ENCODE measurements around the gene ASAP3. TPM values are rescaled to one million over a fixed set of nuclear protein-coding genes. Genes with fewer than 3 reads are reported as not detected.

ASAP3 gene
- total RNA-seq, 1 donor from 2014 or later, result 16.7 TPM

DNA sequence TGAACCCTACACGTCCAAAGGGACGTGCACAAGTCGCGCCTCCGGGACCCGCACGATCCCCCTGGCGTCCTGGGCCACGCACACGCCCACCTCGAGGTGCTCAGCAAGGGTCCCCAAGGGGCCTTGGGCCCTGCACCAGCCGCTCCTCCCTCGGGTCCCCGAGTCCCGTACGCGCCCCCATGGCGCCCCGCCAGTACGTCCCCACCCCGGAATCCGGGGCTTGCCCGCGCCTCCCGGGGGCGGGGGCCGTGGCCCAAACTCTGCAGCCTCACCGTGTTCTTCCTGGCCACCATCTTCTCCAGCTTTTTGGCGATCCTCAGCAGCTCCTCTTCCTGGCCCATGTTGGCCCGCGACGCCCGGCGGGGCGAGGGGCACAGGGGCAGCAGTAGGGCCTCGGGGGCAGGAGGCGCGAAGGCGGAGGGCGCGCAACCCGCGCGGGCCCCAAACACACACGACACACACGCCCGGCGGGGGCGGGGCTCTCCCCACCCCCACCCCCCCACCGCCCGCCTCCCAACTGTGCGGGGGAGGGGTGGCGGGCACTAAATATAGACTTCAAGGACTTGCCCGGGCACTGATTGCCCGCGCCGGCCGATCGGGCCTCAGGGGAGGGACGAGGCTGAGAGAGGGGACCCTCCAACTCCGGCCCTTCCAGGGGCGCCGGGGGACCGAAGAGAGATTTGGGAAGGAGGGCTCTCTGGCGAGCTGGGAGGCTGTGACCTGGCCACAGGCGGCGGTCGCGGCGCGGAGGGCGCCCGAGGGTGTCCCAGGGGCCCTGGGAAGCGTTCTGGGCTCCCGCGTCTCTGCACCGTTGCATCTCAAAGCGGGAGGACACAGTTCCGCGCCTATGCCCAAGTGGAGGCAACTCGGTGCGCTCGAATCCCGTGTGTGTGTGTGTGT, 59.4 kb downstream of the ASAP3 start, which contains the start of gene TCEA3:
Gene TCEA3, minus strand, starts transcription at position 456 of the 900 bp plus-strand sequence. Its CDS starts 115 bp downstream, at position 341.
- DNase-seq (ENCODE audit: low spot score), result peak; percentile 84
- peak; percentile 65 for ATAC-seq

- DNase-seq (ENCODE audit: low spot score) (peak; percentile 96), ATAC-seq (peak; percentile 76)
These were observed 60.3 kb downstream of the ASAP3 start for GRCh38 chr1:23423415-23424292.

GRCh38 chr1:23422941-23423340, 61.0 kb downstream of the ASAP3 start:
- no peak for DNase-seq (ENCODE audit: low spot score)
- peak; percentile 1 for ATAC-seq

DNA sequence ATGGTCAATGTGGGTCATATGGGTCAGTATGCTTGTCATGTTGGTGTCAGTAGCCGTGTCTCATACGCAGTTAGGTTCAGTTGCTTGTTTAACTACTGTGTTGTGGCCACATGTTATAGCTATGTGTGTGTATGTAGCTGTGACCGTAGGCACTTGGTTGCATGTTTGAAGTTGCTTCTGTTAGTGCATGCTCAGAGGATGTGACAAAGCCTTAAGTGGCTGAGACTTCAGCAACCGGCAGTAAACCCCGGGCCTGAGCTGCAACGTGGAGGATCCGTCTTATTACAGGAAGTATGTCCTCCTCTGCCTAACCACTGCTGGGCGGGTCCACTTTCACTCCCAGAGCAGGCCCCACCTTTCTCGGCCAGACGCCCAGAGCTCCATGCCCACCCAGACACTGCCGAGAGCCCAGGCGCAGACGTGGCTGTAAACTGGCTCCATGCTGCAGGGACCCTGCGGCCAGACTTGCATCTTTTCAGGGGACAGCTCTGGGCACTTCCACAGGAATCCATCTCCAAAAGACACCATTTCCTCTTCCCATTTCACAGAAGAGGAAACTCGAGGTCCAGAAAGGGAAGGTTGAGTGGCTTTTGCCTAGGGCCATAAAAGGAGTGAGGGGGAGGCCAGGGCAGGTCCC, 61.6 kb downstream of the ASAP3 start:
- peak; percentile 85 for DNase-seq (ENCODE audit: low spot score)
- peak; percentile 42 for ATAC-seq

DNA sequence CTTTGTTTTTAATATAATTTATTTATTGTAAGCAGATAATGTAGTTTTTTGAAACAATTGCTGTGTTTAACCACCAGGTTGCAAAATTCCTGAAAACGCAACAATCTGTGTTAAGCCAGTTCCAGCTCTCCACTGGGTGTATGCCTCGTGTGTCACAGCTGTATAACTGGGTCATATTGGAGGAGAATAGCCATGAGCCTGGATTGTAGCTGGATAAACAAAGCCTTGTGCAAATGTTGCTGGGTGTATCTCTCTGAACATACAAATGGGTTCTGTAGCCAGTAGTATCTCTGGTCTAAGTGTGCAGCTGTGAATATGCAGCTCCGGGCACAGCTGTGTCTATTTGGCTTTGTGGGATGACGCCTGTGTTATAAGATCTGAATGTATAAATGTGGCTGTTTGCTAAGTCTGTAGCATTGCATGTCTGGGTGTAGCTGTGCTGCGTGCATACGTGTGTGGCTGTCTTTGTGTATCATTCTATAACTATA, 62.2 kb downstream of the ASAP3 start:
- DNase-seq (ENCODE audit: low spot score), result peak; percentile 68

GRCh38 chr1:23421343-23421742, 62.6 kb downstream of the ASAP3 start:
- no peak for ATAC-seq
- DNase-seq (ENCODE audit: low spot score), result no peak

More for the DNA sequence above, 62.2 kb downstream of the ASAP3 start:
- peak; percentile 33 for ATAC-seq

DNA sequence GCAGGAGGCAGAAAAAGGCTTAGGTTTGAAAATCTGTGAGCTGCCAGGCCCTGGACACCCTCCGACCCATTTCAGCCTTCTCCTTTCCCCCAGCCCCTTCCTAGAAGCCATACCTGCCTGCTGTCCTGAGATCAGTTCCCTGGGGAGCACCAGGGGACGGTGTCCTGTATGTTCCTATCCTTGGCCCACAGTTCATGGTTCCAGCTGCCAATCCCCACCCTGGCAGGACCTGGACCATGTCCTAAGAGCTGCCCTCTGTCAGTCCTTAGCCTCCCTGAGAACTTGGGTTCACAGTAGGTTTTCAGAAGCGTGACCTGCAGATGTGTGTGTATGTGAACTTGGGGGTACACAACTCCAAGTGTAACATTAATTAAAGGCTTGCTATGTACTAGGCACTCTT, 63.2 kb downstream of the ASAP3 start:
- DNase-seq (ENCODE audit: low spot score) (no peak), ATAC-seq (no peak)

GRCh38 chr1:23419180-23419579, 64.8 kb downstream of the ASAP3 start:
- DNase-seq (ENCODE audit: low spot score) (no peak), ATAC-seq (no peak)

GRCh38 chr1:23417570-23417969, 66.4 kb downstream of the ASAP3 start:
- peak; percentile 67 for DNase-seq (ENCODE audit: low spot score)
- peak; percentile 36 for ATAC-seq

GRCh38 chr1:23416964-23417363, 67.0 kb downstream of the ASAP3 start:
- ATAC-seq (no peak), DNase-seq (ENCODE audit: low spot score) (no peak)

- ATAC-seq, result no peak
- no peak for DNase-seq (ENCODE audit: low spot score)
These were observed 75.1 kb downstream of the ASAP3 start for GRCh38 chr1:23408797-23409290.

- no peak for DNase-seq (ENCODE audit: low spot score)
- ATAC-seq, result no peak
These were observed 76.9 kb downstream of the ASAP3 start for GRCh38 chr1:23407016-23407630.

GRCh38 chr1:23405946-23406345, 78.0 kb downstream of the ASAP3 start:
- ATAC-seq, result no peak

GRCh38 chr1:23403735-23404486, 80.1 kb downstream of the ASAP3 start:
- ATAC-seq (peak; percentile 92), DNase-seq (ENCODE audit: low spot score) (peak; percentile 84)

More at GRCh38 chr1:23405946-23406345, 78.0 kb downstream of the ASAP3 start:
- DNase-seq (ENCODE audit: low spot score), result no peak

DNA sequence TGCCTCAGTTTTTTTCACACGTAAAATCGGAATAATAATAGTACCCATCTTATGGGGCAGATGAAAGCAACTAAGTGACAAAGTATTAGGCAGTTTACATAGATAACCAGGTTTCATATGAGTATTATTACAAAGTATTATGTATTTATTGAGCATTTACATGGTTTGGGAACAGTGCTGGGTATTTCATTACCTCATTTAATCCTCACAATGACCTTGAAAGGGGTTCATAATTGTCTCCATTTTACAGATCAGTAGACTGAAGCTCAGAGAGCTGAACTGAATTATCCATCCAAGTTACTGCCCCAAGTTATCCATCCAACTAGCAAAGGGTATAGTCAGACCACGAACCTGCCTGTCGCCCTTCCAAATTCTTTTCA, 80.6 kb downstream of the ASAP3 start:
- DNase-seq (ENCODE audit: low spot score), result no peak
- ATAC-seq, result no peak

- DNase-seq (ENCODE audit: low spot score) (no peak), ATAC-seq (no peak)
These were observed 81.0 kb downstream of the ASAP3 start for GRCh38 chr1:23403038-23403336.

DNA sequence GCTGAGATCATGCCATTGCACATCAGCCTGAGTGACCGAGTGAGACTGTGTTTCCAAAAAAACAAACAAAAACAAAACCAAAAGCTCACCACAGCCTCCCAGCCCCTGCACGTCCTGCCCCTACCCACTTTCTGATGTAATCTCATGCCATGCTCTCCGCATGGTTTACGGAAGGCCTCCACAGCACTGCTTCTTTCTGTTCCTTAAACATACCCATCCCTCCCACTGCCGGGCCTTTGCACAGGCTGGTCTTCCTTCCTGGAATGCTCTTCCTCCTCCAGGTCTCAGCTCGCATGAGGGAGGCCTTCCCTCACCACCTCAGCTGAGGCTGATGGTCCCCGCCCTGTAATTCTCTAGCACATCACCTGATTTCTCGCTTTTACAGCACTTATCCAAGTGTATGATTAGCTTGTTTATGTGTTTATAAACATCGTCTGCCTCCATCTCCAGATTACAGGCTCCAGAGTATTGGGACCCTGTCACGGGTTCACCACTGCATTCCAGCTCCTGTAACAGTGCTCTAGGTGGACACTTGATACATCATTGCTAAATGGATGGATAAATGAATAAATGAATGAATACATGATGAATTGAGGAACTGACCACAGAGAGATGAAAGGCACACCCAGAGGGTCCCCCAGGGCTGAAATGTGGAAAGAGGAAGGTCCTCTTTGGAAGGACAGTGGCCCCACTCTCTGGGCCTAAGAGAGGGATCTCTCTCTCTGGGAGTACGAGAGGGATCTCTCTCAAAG, 81.5 kb downstream of the ASAP3 start:
- ATAC-seq (no peak), DNase-seq (ENCODE audit: low spot score) (no peak)

DNA sequence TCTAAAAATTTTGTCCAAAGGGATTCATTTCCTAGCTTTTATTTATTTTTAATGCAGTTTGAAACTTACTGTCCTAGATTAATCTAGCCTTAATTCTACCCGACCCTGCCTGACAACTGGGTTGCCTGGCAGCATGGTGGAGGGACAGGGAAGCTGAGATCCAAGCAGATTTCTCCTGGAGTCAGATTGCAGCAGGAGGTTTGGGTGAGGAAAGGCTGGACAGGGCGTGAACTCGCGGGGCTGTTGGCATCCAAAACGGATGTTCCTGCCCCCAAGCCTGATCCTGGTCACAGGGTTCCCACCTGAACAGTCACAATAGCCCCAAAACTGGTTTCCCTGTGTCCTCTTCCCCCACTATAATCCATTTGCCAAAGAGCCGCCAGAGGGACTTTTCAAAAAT, 82.7 kb downstream of the ASAP3 start:
- ATAC-seq, result no peak
- no peak for DNase-seq (ENCODE audit: low spot score)

All from left lobe of liver (tissue), 2 donors.